HTERT RPE-1 (cell line): Measurements from ENCODE around the gene DOCK4.

Source experiments
- in situ Hi-C: fragments of 300-500 bp; cut with MboI; formaldehyde crosslinking; loops from 4 replicates; pipeline ENCODE4 v1.14.3; 2020; ENCODE audit warnings: low sequenced_read_pairs

The DOCK4 gene

DNA sequence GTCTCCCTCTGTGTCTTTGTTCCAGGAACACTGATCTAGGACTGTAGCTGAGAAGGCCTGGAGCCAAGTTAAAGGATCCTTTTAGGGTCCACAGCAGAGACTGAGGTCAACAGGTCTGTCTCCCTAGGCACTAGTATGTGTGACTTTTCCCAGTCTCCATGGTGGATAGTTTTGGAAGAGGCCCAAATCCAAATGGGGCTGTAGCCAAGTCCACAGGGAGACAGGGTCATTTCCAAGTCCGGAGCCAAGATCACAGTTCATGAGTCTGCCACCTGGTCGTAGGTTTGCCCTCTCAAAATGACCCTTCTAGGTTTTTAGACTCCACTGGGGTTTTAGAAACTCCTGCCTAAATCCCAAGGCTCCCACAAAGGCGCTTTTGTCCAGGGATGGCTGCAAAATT, 17.1 kb upstream of the DOCK4 start:
- in situ Hi-C loops: no loop called here

DNA sequence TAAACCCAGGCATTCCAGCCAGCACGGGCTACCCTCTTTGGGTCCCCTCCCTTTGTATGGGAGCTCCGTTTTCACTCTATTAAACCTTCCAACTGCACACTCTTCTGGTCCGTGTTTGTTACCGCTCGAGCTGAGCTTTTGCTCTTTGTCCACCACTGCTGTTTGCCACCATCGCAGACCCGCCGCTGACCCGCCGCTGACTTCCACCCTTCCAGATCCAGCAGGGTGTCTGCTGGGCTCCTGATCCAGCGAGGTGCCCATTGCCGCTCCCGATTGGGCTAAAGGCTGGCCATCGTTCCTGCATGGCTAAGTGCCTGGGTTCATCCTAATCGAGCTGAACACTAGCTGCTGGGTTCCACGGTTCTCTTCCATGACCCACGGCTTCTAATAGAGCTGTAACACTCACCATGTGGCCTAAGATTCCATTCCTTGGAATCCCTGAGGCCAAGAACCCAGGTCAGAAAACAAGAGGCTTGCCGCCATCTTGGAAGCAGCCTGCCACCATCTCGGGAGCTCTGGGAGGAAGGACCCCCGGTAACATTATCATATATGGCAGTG, 14.8 kb upstream of the DOCK4 start:
- in situ Hi-C loops: no loop called here

- in situ Hi-C loops: no loop called here
These were observed 9.6 kb upstream of the DOCK4 start for GRCh38 chr7:112215787-112216186.

GRCh38 chr7:112214883-112215282, 8.7 kb upstream of the DOCK4 start:
- in situ Hi-C loops: no loop called here

- in situ Hi-C loops: no loop called here
These were observed 8.1 kb upstream of the DOCK4 start for GRCh38 chr7:112214268-112214667.

DNA sequence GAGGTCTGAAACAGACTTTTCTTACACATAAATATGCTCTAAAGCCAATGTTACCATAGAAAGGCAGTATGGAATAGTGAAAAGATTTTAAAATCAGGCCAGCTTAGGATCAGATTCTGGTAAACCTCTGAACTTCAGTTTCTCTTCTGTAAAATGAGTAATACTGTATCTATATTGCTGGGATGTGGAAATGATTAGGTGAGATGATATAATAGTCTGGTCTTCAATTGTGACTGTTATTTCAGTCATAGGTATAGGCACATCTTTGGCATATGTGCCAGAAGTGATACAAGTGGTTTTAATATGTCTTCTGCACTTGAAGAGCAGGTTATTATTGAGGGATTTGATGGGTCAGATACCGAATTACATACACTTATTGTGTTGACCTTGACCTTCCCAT, 7.5 kb upstream of the DOCK4 start:
- in situ Hi-C loops: no loop called here

DNA sequence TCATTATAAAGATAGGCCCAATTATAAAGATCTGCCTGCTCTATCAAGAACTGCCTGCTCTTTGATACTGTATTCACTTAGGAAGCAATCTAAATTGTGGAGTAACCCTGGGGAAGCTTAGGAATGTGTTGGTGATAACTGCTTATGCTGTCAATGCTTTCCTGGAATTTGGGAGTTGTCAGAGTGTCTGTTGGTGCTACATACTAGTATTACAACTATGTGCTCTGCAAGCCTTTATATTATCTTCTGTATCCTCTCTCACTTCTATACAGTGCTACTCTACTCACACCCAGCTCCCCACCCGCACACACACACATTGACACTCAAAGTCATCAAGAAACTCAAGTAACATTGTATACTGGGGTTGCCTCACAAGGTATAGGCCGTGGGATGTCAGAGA, 6.4 kb upstream of the DOCK4 start:
- in situ Hi-C loops: no loop called here

DNA sequence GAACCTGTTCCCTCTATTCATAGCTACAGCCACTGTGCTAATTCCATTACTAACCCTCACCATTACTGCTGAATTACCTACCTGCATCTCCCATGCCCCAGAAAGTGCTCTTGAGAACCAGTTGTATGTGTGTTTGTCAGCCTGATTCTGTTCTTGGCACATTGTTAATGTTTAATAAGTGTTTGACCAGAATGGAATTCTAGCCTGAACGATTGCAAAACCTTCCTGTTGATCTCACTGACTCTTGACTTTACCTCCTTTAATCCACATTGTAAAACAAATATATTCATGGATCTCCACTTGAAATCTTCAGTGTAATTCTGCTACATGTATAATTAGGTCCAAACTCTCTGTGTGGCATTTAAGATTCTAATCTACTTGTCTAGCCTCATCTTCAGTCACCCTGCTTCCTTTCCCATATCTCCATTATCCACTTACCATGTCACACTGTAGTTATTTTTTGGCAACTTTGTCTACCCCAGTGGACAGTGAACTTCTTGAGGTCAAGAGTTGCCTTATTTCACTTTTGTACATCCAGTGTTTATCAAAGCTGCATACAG, 5.2 kb upstream of the DOCK4 start:
- in situ Hi-C loops: no loop called here

GRCh38 chr7:112207765-112208164, 1.6 kb upstream of the DOCK4 start:
- in situ Hi-C loops: no loop called here

- in situ Hi-C loops: no loop called here
These were observed 893 bp upstream of the DOCK4 start for GRCh38 chr7:112206991-112207592.

- in situ Hi-C loops: no loop called here
These were observed 609 bp downstream of the DOCK4 start for GRCh38 chr7:112205343-112206237.

DNA sequence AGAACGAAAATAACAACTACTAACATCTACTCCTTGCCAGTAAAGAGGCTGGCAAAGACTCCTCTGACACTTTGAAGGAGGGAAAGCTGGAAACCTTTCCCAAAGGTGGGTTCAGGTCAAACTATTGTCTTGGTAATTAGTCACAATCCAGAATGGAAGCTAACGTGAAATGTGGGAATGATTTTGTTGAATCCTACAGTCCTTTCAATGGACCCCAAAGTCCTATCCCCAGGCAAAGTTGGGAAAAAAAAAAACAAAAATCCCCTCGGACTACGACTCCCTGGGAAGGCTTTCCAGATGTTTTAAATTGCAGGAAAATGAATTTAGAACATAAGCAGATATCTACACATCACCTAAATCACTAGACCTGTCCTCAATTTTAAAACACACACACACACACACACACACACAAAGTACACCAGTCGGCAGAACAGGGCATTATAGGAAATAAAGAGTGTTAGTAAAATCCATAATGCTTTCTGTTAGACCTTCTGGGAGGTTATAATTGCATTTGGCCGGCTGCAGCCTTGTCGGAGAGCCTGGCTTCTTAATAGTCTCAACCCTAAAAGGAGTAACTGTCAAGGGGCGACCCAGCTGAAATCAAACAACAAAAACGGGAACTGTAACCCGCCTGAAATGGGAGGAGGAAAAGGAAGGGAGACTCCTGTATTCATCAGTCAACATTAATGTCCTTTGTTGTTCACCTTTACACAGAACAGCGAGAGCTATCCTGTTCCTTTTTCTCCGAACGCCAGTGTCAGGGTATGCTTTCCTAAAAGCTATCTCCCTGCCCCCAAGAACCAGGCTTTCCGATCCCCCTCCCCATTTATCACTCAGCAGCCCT, 1.5 kb downstream of the DOCK4 start:
- in situ Hi-C loops: no loop called here

- in situ Hi-C loops: no loop called here
These were observed 2.8 kb downstream of the DOCK4 start for GRCh38 chr7:112203365-112203739.

- in situ Hi-C loops: no loop called here
These were observed 3.4 kb downstream of the DOCK4 start for GRCh38 chr7:112202816-112203215.

DNA sequence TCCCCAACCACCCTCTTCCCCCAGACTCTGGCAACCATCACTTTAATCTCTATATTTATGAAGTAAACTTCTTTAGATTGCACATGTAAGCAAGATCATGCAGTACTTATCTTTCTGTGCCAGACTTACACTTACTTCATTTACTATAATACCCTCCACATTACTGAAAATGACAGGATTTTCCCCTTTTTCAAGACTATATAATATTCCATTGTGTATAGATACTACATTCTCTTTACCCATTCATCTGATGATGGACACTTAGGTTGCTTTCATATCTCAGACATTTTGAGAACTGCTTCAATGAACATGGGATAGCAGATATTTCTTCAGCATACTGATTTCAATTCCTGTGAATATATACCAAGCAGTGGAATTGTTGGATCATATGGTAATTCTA, 4.4 kb downstream of the DOCK4 start:
- in situ Hi-C loops: no loop called here

DNA sequence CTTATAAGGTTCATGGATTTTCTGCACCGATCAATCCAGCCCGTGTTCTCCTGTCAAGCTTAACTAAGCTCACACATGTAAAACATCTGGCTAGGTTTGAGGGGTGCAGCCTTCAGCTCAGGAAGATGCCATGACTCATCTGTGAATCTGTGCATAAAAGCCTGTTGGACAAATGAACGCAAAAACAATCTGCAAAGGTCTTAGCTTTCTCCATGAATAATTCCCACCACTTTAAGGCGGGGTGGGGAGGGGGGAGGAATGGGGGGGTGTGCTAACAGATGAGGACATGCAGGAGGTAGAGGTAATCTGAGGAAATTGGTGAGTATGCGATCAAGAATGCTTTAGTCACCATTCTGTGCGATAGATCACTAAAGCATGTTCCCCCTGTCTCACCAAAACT, 4.8 kb downstream of the DOCK4 start:
- in situ Hi-C loops: no loop called here

- in situ Hi-C loops: no loop called here
These were observed 6.5 kb downstream of the DOCK4 start for GRCh38 chr7:112199672-112200071.

GRCh38 chr7:112199035-112199655, 7.1 kb downstream of the DOCK4 start:
- in situ Hi-C loops: no loop called here

GRCh38 chr7:112197322-112197721, 8.9 kb downstream of the DOCK4 start:
- in situ Hi-C loops: no loop called here

DNA sequence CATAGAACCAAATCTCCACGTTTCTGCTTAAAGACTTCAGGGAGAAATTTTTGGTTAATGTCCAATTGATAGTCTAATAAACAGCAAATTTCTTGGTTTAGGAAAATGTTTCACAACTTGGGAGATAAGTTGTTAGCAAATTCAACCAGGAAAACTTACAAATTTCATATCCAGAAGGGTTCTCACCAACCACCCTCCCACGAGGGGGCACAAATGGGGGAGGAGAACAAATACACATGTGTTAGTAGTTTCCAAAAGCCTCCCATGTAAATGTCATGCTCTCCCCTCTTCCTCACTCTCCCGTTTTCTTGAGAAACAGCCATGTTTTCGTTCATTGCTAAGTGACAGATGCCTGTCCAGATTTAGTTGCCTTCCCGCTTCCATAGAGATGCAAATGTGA, 10.5 kb downstream of the DOCK4 start:
- in situ Hi-C loops: no loop called here
